ENCODE results near the gene TFEC.

TFEC gene

GRCh38 chr7:115995701-115996100, 34.9 kb downstream of the TFEC start:
- DNase-seq (ENCODE audit: low read depth in 2 of 2, low spot score in 1 of 2): no peak

GRCh38 chr7:115988401-115988800, 42.2 kb downstream of the TFEC start:
- no peak for DNase-seq (ENCODE audit: low read depth in 2 of 2, low spot score in 1 of 2)

GRCh38 chr7:115987486-115987885, 43.1 kb downstream of the TFEC start:
- DNase-seq (ENCODE audit: low read depth in 2 of 2, low spot score in 1 of 2): no peak

- no peak for DNase-seq (ENCODE audit: low read depth in 2 of 2, low spot score in 1 of 2)
Observed at GRCh38 chr7:115984105-115984504, 46.5 kb downstream of the TFEC start.

- DNase-seq (ENCODE audit: low read depth in 2 of 2, low spot score in 1 of 2): no peak
Observed at GRCh38 chr7:115980159-115980558, 50.4 kb downstream of the TFEC start.

- DNase-seq (ENCODE audit: low read depth in 2 of 2, low spot score in 1 of 2): no peak
Observed at GRCh38 chr7:115976651-115977050, 53.9 kb downstream of the TFEC start.

GRCh38 chr7:115975766-115976165, 54.8 kb downstream of the TFEC start:
- no peak for DNase-seq (ENCODE audit: low read depth in 2 of 2, low spot score in 1 of 2)

GRCh38 chr7:115973406-115973805, 57.2 kb downstream of the TFEC start:
- DNase-seq (ENCODE audit: low read depth in 2 of 2, low spot score in 1 of 2): no peak

GRCh38 chr7:115971506-115971905, 59.1 kb downstream of the TFEC start:
- DNase-seq (ENCODE audit: low read depth in 2 of 2, low spot score in 1 of 2): no peak

- no peak for DNase-seq (ENCODE audit: low read depth in 2 of 2, low spot score in 1 of 2)
Observed at GRCh38 chr7:115968596-115968995, 62.0 kb downstream of the TFEC start.

- no peak for DNase-seq (ENCODE audit: low read depth in 2 of 2, low spot score in 1 of 2)
Observed at GRCh38 chr7:115968171-115968570, 62.4 kb downstream of the TFEC start.

GRCh38 chr7:115965796-115966475, 64.6 kb downstream of the TFEC start:
- no peak for DNase-seq (ENCODE audit: low read depth in 2 of 2, low spot score in 1 of 2)

- DNase-seq (ENCODE audit: low read depth in 2 of 2, low spot score in 1 of 2): no peak
Observed at GRCh38 chr7:115965236-115965635, 65.3 kb downstream of the TFEC start.

GRCh38 chr7:115964799-115965198, 65.8 kb downstream of the TFEC start:
- no peak for DNase-seq (ENCODE audit: low read depth in 2 of 2, low spot score in 1 of 2)

- DNase-seq (ENCODE audit: low read depth in 2 of 2, low spot score in 1 of 2): no peak
Observed at GRCh38 chr7:115962340-115962739, 68.2 kb downstream of the TFEC start.

- DNase-seq (ENCODE audit: low read depth in 2 of 2, low spot score in 1 of 2): no peak
Observed at GRCh38 chr7:115953592-115954255, 76.8 kb downstream of the TFEC start.

GRCh38 chr7:115952832-115953231, 77.7 kb downstream of the TFEC start:
- no peak for DNase-seq (ENCODE audit: low read depth in 2 of 2, low spot score in 1 of 2)

- DNase-seq (ENCODE audit: low read depth in 2 of 2, low spot score in 1 of 2): no peak
Observed at GRCh38 chr7:115951547-115951946, 79.0 kb downstream of the TFEC start.

- no peak for DNase-seq (ENCODE audit: low read depth in 2 of 2, low spot score in 1 of 2)
Observed at GRCh38 chr7:115941703-115942268, 88.8 kb downstream of the TFEC start.

GRCh38 chr7:115940460-115941060, 90.0 kb downstream of the TFEC start:
- no peak for DNase-seq (ENCODE audit: low read depth in 2 of 2, low spot score in 1 of 2)

- no peak for DNase-seq (ENCODE audit: low read depth in 2 of 2, low spot score in 1 of 2)
Observed at GRCh38 chr7:115937960-115938359, 92.6 kb downstream of the TFEC start.

- no peak for DNase-seq (ENCODE audit: low read depth in 2 of 2, low spot score in 1 of 2)
Observed at GRCh38 chr7:115933471-115933870, 97.1 kb downstream of the TFEC start.
